HK-2 (cell line): ENCODE measurements around the gene RASSF7.
"Not testable (repeated sequence)": the region's sequence is repeated elsewhere in the genome, so short reads cannot be mapped to it uniquely, and the experiment has no call there.

Experiments used
- DNase-seq: peaks from one replicate; pipeline ENCODE4 v3.0.0-alpha.2; 2018; ENCODE audit not compliant: unreplicated experiment

Gene RASSF7

DNA sequence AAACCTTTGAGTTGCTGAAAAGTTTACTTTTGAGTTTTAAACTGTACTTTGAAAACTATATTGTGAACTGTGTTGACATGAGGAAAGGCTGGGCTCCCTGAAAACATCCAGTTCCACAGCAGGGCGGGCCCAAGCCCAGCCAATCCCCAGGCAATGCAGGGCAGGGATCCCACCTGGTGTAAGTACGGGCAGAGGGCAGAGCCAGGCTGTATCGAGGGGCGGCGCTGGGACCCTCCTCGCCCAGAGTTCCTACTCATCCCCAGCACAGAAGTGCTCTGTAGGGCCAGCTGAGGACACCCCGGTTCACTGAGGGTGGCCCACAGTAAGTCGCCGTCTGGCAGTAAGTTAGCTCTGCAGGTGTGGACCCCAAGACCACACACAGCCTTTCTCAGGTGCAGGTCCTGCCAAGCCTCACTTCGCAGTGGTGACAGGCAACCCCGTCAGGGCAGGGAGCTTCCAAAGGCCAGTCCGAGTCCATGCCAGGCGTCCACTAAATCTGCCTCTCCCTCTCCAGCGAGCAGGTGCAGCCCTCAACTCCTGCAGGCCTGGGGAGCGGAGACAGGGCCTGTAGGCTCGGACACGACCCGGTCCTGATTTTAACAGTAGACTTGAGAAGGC, 6.3 kb downstream of the RASSF7 start:
- no peak for DNase-seq

- DNase-seq = no peak
Measured at GRCh38 chr11:567629-568292, 7.0 kb downstream of the RASSF7 start.

DNA sequence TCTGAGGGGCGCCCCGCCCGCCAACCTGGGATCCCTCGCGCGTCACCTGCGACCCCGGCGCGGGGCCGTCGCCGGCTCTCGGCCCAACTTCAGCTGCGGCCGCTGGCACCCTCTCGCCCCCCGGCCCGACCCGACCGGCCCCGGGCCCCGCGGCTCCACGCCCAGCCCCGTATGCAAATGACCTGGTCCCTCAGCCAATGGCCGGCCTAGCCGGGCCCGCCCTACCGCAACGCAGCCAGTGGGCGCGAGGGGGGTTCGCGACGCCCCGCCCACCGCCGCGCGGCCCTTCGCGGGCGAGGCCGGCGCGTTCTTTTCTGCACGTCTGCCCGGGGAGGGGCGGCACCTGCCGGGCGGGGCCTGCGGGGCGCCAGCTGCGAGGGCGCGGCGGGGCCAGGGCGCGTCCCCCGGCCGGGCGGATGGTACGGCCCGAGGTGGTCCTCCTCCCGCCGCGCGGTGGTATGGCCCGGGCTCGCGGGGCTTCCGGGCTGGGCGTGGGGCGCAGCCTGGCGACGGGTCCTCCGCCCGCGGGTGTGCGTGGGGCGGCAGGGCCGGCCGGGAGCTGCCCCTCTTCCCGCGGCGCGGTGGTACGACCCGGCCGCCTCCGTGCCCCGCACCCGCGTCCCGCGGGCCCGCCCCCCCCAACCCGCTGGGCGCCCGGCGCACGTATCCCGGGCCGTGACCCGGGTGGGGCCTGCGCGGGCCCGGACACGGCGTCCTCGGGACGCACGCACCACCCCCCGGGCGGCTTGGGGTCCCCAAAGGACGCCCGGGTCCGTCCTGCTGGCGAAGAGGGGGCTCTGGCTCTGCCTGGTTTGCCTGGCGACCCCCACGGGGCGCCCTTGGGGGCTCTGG, 7.8 kb downstream of the RASSF7 start:
- DNase-seq = peak; percentile 91

DNA sequence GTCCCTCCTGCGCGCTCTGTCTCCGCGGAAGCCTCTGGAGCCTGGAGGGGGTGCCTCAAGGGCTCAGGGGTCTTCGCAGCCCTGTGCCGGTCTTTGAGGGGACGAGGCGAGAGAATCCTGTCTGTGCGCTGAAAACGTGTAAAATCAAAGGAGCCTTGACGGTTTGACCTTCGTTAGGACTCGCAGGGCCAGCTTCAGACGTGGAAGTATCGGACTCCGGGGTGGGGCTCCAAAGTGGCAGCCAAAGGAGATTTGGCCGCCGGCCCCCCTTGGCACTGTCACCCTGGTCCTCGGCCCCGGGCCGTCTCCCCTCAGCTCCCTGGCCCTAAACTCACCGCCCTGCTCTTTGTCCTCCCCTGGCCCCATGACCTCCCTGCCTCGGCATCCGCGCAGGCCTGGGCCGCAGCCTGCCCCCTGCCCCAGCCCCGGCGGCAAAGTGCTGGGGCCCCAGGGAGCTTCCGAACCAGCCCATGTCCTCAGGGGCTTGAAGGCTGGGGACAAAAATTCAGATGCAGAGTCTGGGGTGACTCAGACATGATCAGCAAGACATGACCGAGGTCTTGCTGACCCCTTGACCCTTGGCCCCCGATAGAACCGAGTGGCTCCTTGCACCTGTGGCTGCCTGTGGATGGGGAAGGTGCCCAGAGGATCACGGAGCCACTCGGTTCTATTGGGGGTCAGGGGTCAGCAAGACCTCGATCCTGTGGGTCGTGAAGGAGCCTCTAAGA, 8.6 kb downstream of the RASSF7 start:
- no peak for DNase-seq

GRCh38 chr11:571802-572185, 11.0 kb downstream of the RASSF7 start:
- no peak for DNase-seq

- no peak for DNase-seq
Measured at GRCh38 chr11:573146-573759, 12.5 kb downstream of the RASSF7 start.

DNA sequence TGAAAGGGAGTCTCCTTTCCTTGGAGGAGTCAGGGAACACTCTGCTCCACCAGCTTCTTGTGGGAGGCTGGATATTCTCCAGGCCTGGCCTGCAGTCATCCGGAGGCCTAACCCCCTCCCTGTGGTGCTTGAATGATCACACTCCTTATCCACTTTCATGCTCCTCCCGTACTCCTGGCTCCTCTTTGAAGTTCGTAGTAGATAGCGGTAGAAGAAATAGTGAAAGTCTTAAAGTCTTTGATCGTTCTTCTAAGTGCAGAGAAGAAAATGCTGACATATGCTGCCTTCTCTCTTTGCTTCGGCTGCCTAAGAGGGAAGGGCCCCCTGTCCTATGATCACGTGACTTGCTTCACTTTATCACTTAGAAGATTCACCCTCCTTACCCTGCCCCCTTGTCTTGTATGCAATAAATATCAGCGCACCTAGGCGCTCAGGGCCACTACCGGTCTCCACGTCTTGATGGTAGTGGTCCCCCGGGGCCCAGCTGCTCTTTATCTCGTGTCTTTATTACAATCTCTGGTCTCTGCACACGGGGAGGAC, 13.3 kb downstream of the RASSF7 start:
- DNase-seq = not testable (repeated sequence)

- no peak for DNase-seq
Measured at GRCh38 chr11:574632-575312, 14.0 kb downstream of the RASSF7 start.

DNA sequence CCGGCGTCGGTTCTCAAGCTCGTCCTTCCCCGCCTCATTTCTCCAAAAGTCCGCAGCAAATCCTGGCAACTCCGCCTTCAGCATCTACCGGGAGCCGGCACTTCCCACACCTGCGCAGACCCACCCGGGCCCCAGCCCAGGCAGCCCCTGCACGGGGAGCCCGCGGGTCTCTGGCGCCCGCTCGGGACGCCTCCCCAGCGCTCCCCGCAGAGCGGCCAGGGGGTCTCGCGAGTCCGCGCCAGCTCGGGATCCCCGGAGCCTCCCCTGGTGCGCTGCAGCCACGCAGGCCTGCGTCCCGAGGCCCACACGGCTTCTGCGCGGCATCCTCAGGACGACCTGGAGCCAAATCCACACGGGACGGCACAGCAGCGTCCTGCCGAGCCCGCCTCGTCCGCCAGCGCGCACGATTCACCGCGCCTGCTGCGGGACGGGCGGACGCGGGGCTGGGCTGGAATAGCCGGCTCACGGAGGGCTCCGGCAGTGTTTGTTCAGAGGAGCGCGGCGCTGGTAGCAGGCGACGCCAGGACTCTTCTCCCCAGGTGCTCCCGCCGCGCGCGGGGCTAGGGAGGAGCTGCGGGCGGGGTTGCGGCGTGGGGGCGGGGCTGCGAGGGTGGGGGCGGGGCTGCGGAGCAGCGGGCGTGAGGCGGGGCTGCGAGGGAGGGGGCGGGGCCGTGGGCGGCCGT, 14.7 kb downstream of the RASSF7 start:
- DNase-seq = no peak

DNA sequence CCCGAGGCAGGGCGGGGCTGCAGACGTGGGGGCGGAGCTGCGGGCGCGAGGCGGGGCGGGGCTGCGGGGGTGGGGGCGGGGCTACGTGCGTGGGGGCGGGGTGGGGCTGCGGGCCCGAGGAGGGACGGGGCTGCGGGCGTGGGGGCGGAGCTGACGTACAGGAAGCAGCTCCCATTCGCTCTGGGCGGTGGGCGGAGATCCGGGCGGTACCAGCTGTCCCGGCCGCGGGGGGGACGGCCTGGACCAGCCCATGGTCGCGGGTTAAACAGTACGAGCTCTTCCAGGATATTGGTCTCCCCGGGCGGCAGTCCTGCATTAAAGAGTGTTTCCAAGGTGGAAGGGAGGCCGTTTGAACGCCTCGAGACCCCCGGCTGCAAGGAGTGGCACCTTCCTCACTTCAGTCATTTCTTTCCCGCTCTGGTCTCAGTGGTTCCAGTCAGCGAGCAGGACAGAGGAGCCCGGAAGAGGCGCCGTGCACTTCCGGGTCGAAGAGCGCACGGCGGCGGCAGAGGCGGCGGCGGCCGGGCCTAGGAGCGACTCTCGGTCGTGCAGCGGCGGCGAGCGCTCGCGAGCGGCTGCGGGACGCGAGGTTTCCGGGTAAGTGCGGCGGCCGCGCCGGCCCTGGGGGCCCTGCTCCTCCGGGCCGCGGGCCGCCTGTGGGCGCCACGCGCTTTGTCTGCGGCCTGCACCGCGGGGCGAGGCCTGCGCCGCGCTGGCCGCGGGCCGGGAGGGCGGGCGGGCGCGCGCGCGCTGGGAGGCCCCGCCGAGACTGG, 15.4 kb downstream of the RASSF7 start, which contains the start of gene PHRF1:
PHRF1 (plus strand) TSS at position 475 of the 773 bp plus-strand sequence. CDS start 5,043 bp downstream, outside the sequence.
- DNase-seq = peak; percentile 92

GRCh38 chr11:576811-577610, 16.2 kb downstream of the RASSF7 start:
- DNase-seq = no peak

GRCh38 chr11:577611-577894, 16.8 kb downstream of the RASSF7 start:
- no peak for DNase-seq

DNA sequence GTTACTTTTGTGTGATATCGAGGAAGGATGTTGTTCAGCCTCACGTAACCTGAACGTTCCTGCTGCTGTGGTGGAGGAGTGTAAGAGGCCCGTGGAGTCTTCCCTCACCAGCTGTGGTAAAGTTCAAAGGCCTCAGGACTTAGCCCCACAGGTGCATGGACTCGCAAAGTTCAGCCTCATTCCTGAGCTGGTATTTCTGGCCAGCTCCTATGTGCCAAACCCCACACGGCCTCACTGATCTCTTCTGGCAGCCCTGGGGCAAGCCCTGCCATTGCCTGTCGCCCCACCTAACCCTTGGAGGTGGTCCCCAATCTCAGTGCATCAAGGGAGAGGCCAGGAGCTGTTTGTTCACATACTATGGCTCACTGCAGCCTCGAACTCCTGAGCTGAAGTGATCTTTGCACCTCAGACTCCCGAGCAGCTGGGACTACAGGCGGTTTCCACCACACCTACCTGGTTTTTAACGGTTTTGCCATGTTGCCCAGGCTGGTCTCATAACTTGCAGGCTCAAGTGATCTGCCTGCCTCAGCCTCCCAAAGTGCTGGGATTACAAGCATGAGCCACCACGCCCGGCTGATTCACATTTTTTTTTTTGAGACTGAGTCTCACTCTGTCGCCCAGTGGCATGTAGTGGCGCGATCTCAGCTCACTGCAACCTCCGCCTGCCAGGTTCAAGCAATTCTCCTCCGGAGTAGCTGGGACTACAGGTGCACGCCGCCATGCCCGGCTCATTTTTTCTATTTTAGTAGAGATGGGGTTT, 17.7 kb downstream of the RASSF7 start:
- no peak for DNase-seq

GRCh38 chr11:579830-580601, 19.2 kb downstream of the RASSF7 start:
- DNase-seq = no peak

DNA sequence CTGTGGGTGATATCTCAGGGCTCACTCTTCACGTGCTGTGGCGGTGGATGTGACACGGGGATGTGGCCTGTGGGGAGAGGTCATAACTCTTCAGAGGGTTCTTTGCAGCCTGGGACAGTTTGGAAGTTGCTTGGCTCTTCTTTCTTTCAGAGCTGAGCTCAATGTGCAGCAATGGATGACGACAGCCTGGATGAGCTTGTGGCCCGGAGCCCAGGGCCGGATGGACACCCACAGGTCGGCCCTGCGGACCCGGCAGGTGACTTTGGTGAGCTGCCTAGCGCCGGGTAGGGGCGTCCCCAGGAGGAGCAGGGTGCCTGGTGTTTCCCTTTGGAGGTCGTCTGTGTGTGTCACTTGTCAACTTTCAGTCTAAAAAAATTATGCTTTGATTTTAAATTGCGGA, 20.6 kb downstream of the RASSF7 start:
- DNase-seq = no peak

GRCh38 chr11:581752-582151, 21.0 kb downstream of the RASSF7 start:
- DNase-seq = no peak

GRCh38 chr11:584287-584686, 23.5 kb downstream of the RASSF7 start:
- no peak for DNase-seq
